ENCODE measurements around the gene TRAPPC5. TPM values are rescaled to one million over a fixed set of nuclear protein-coding genes. Genes with fewer than 3 reads are reported as not detected.

TRAPPC5 gene
- total RNA-seq = 83.4 and 88.0 TPM in 2 replicates

DNA sequence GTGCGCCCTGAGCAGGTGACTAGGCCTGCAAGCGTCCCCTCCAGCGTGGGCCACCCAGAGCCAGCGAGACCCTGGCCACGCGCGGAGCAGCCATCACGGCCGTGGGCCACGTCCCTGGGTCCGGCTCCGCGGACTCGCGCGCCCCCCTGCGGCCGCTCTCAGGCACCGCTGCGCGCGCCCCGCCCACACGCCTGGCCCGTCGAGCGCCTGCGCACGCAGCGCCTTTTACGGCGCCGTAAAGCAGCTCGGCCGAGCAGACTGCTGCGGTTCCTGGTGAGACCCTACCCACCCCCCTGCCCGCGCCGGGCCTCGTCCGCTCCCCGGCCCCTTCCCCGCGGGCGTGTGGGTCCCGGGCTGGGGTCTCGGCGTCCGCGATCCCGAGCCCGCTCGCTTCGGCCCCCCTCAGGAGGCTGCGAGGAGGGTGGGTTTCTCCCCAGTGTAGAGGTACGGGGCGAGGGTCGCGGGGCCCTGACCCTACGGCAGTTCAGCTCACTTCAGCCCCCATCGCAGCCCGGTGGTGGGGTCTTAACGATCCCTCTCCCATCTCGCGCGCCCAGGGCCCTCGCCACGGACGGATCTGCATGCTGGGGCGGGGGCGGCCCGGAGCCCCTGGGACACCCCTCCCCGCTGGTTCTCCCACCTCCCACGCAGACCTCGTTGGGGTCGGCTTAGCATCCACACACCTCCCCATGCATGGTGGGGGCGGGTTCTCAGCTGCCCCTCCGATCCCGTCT is at the start of gene TRAPPC5:
Gene TRAPPC5, plus strand, starts transcription at position 228 of the 734 bp plus-strand sequence. CDS start 1,421 bp downstream, outside the sequence.

DNA sequence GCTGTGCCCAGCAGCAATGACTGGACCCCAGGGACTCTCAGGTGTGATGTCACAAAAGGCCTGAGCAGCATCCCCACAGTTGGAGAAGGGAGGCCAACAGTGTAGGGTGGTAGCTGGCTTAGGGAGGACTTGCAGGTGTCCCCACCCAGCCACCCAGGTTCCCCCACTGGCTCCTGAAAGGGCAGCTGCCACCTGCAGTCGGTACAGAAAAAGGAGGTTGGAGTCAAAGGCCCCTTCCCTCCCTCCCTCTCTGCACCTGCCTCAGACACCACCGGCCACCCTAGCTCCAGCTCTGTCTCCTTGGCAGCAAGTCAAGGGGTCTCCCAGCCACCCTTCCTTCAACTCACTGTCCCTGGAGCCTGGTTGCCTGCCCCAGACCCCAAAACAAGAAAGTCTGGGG is 46.9 kb upstream of the TRAPPC5 start, which contains the start of gene PCP2:
Gene PCP2, minus strand, starts transcription at position 22 of the 400 bp plus-strand sequence. CDS start 262 bp downstream, outside the sequence.

DNA sequence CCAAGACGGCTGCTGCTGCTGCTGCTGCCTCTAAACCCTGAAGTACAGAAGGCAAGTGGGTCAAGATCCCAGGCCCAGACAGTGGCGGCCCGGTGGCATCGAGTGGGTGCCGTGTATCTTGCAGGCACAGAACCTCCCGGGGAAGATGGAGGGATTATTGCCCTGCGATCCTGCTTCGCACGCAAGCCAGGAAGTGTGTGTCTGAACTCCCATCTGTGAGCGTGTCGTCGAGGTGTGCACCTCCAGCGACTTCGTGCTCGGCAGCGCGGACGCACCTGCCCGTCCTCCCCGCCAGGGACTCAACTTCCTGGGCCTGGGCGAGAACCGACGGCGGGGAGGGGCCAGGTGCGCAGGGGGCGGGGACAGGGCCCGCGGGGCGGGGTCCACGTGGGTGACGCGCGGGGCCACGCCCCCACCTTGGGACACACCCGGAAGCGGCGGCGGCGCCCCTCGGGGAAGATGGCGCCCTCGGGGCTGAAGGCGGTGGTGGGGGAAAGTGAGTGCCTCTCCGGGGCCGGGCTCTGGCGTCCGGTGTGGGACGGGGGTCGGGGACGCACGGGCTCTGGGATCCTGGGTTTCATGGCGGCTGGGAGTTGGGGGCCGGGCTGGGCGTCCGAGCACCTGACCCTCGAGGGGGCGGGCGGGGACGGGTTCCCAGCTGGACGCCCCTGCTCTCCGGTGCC is 43.8 kb upstream of the TRAPPC5 start, which contains the start of gene STXBP2:
Gene STXBP2, plus strand, starts transcription at position 420 of the 683 bp plus-strand sequence. Its CDS starts 40 bp downstream, at position 460.

DNA sequence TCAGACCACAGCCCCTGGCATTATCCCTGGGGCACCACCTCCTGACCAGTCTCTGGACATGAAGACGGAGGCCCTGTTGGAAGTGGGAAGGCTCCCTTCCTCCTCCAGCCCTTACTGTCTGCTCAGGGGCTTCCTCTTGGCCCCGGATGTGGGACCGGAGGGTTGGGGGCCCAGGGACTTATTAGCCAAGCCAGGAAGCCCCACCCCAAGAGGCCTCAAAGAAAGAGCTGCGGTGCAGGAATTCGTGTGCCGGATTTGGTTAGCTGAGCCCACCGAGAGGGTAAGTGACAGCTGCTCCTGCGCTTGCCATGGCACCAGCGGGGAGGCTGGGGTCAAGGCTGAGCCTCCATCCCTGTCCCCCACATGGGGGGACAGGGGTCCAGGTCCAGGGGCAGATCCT is 11.8 kb upstream of the TRAPPC5 start, which contains the start of gene RETN:
Gene RETN, plus strand, starts transcription at position 208 of the 400 bp plus-strand sequence. CDS start 278 bp downstream, outside the sequence.

DNA sequence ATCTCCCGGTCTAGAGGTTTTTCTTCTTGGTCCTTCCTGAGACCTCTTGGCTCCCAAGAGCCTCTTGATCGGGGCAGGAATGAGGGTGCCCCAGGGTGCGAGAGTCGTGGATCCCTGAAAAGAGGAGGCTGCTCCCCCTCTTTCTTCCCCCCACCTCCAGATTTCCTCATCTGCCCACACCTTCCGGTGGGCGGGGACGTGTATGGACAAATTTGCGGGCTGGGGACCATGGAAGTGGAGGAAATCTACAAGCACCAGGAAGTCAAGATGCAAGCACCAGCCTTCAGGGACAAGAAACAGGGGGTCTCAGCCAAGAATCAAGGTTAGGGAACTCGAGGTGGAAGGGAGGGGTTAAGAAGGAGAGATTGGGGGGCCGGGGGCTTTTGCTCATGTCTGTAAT is 3.8 kb upstream of the TRAPPC5 start, which contains the start of gene MCEMP1:
Gene MCEMP1, plus strand, starts transcription at position 237 of the 400 bp plus-strand sequence. Its CDS starts 31 bp downstream, at position 268.

DNA sequence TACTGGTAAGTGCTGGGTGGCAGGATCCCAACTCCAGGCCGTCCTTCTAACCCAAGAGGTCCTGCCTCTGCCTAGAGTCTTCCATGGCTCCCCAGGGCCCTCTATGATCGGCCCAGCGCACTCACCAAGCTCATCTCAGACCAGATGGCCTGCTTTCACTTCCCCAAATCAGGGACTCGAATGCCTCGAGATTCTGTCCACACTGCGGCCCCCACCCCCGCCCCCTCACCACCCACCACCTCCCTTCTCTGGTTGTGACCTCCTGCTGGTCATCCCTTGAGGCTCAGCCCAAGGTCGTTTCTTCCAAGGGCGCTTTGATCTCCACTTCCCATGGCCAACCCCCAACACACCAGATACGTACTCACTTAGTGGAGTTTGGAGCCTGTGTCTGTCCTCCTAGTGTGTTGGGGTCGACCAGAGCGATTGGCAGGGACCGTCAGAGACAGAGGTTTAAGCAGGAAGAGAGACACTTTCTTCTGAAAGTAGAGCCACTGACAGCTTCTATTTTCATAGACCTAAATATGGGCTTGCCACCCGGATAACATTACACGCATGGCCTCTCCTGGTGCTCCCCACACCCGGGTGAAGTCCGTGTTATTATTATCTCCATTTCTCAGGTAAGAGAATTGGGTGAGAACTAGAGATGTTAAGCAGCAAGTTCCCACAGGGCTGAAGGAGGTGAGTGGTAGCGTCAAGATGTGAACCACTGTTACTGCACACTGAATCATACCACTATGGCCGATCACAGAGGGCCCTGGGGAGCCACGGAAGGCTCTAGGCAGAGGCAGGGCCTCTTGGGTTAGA is 21.2 kb downstream of the TRAPPC5 start, which contains the start of gene FCER2:
Gene FCER2, minus strand, starts transcription at position 478 of the 804 bp plus-strand sequence. CDS start 2,371 bp downstream, outside the sequence.

DNA sequence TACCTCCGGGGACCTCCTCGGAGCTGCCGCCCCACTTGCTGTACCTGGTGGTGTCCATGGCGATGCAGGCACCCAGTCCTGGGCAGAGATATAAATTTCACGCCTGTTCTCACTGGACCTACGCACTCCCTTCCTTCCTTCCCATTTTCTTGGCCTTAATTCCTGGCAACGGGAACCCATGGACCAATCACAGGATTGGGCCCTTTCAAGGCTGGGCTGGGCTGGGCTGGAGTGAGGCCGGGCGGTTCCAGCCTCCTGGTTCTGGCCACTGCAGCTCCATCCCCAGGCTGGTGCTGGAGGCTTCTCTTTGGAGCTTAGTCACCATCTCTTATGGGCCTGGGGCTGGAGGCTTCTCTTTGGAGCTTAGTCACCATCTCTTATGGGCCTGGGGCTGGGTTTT is 51.4 kb downstream of the TRAPPC5 start, which contains the start of gene CLEC4G:
Gene CLEC4G, minus strand, starts transcription at position 66 of the 400 bp plus-strand sequence. Its CDS starts 8 bp downstream, at position 58.

Other genes starting within 250 kb of the TRAPPC5 start
- 2.4 and 8.0 TPM in 2 replicates for gene PEX11G, start 191.8 kb upstream of the TRAPPC5 start, total RNA-seq
- 76.1 and 90.6 TPM in 2 replicates for gene ZNF358, start 164.7 kb upstream of the TRAPPC5 start, total RNA-seq
- gene MCOLN1, start 158.2 kb upstream of the TRAPPC5 start, total RNA-seq = 7.2 and 11.0 TPM in 2 replicates
- gene PNPLA6, start 145.1 kb upstream of the TRAPPC5 start, total RNA-seq = 55.9 and 59.7 TPM in 2 replicates
- gene CAMSAP3, start 85.0 kb upstream of the TRAPPC5 start, total RNA-seq = not detected in 2 replicates
- 37.0 and 42.1 TPM in 2 replicates for gene XAB2, start 51.3 kb upstream of the TRAPPC5 start, total RNA-seq
- 10.3 and 11.2 TPM in 2 replicates for gene PET100, start 51.0 kb upstream of the TRAPPC5 start, total RNA-seq
- not detected in 2 replicates for gene PCP2, start 47.1 kb upstream of the TRAPPC5 start, total RNA-seq
- gene STXBP2, start 43.7 kb upstream of the TRAPPC5 start, total RNA-seq = 19.1 and 20.1 TPM in 2 replicates
- not detected in 2 replicates for gene RETN, start 11.8 kb upstream of the TRAPPC5 start, total RNA-seq
- not detected in 2 replicates for gene MCEMP1, start 3.7 kb upstream of the TRAPPC5 start, total RNA-seq
- not detected in 2 replicates for gene FCER2, start 21.3 kb downstream of the TRAPPC5 start, total RNA-seq
- not detected in 2 replicates for gene CLEC4G, start 51.3 kb downstream of the TRAPPC5 start, total RNA-seq
- not detected in 2 replicates for gene CD209, start 66.7 kb downstream of the TRAPPC5 start, total RNA-seq
- gene CLEC4M, start 82.4 kb downstream of the TRAPPC5 start, total RNA-seq = not detected in 2 replicates
- gene EVI5L, start 149.4 kb downstream of the TRAPPC5 start, total RNA-seq = 16.8 and 21.4 TPM in 2 replicates
- 0.44 TPM in 1 of 2 replicates, not detected in the other for gene PRR36, start 193.6 kb downstream of the TRAPPC5 start, total RNA-seq
- gene LRRC8E, start 207.7 kb downstream of the TRAPPC5 start, total RNA-seq = 4.1 and 4.6 TPM in 2 replicates
- gene MAP2K7, start 223.0 kb downstream of the TRAPPC5 start, total RNA-seq = 6.8 and 8.5 TPM in 2 replicates
- 0.15 TPM in 1 of 2 replicates, not detected in the other for gene TGFBR3L, start 234.0 kb downstream of the TRAPPC5 start, total RNA-seq
- gene SNAPC2, start 239.5 kb downstream of the TRAPPC5 start, total RNA-seq = 30.2 and 31.1 TPM in 2 replicates
- gene CTXN1, start 245.3 kb downstream of the TRAPPC5 start, total RNA-seq = 0.59 and 2.4 TPM in 2 replicates